ENCODE results near the gene PPID. TPM values are rescaled to one million over a fixed set of nuclear protein-coding genes. Genes with fewer than 3 reads are reported as not detected.

Gene PPID
- total and polyA plus RNA-seq, 2 of the 13 experiments (the other 11 are each of a cell fraction or from before 2014, with no cell fraction given): 15.4 to 63.4 TPM

- no peaks in the 10 kb centered on the region for H3K36me3 ChIP-seq (replicated peaks in 1 of 2; ENCODE audit: control insufficient read depth in 1 of 2, insufficient read depth in 2 of 2, low read length in 2 of 2)
- no peaks in the 10 kb centered on the region for H4K20me1 ChIP-seq (ENCODE audit: insufficient read depth, low read length)
- ChIA-PET CTCF (ENCODE audit: low intra/inter-chr PET ratio, low total read pairs) (no interaction called here), POLR2A (no interaction called here)
- in situ Hi-C loops (cut with HindIII; ENCODE audit: extremely low pct_ligation_motif_present, low pct_unique_long_range_greater_than_20kb): loop anchor here (5.0 to 25.0 kb wide), 3 partner anchors 121 to 478 kb away; no protein-coding TSS in a partner anchor
- no peak overlapping the region for H3K4me3 ChIP-seq (replicated peaks in 1 of 3; ENCODE audit: insufficient read depth in 1 of 3, low read depth in 2 of 3, low read length in 3 of 3)
- no peak overlapping the region for H3K27ac ChIP-seq (ENCODE audit: extremely low read length, insufficient read depth, low read length)
- no peak overlapping the region for H2AFZ ChIP-seq (ENCODE audit: low read length)
- no TSS peak for BruUV-seq (replicated peaks)
- no peak overlapping the region for H3K4me2 ChIP-seq (ENCODE audit: low read depth, low read length)
- H3K79me2 ChIP-seq (ENCODE audit: insufficient read depth, low read length): peaks cover 15% of the 10 kb centered on the region
- H3K27me3 ChIP-seq (ENCODE audit: control insufficient read depth in 1 of 2, insufficient read depth in 2 of 2, low read length in 2 of 2): no peaks in the 10 kb centered on the region; a peak in 2 of 5 replicates
- H3K4me1 ChIP-seq (ENCODE audit: insufficient read depth, low read length): peaks cover 38% of the 10 kb centered on the region
- intact Hi-C loops (cut with micrococcal nuclease; ENCODE audit: unreplicated experiment): loop anchor here (10.0 kb wide), 1 partner anchor 378 kb away; the partner anchor contains the start of gene RAPGEF2
- no peak for DNase-seq (ENCODE audit: low spot score)
- FAIRE-seq: no peak
- H3K9me3 ChIP-seq (ENCODE audit: low read length): no peaks in the 10 kb centered on the region
- no peak overlapping the region for H3K9ac ChIP-seq (ENCODE audit: insufficient read depth, low read depth, low read length)
- WGBS (ENCODE audit: low lambda C conversion rate): 49% methylated on average over 6 of the region's 6 CpGs
- TF ChIP-seq ZNF674 (CRISPR knock-in tag; IDR thresholded peaks at IDR 0.05; ENCODE audit: low read depth) (no peak), CBFB (CRISPR knock-in tag; IDR thresholded peaks at IDR 0.05) (no peak), ZNF17 (CRISPR knock-in tag; IDR thresholded peaks at IDR 0.05) (no peak), MZF1 (CRISPR knock-in tag; IDR thresholded peaks at IDR 0.05; ENCODE audit: borderline replicate concordance) (no peak), ZC3H4 (CRISPR knock-in tag; IDR thresholded peaks at IDR 0.05; ENCODE audit: borderline replicate concordance) (no peak), ZNF33B (CRISPR knock-in tag; IDR thresholded peaks at IDR 0.05) (no peak), ZNF124 (CRISPR knock-in tag; IDR thresholded peaks at IDR 0.05) (no peak), ZNF451 (CRISPR knock-in tag; IDR thresholded peaks at IDR 0.05) (no peak), GABPA (IDR thresholded peaks at IDR 0.05; ENCODE audit: low read depth, low read length) (no peak), GABPA (CRISPR knock-in tag; IDR thresholded peaks at IDR 0.05; ENCODE audit: low read depth) (no peak), PCBP2 (optimal IDR thresholded peaks at IDR 0.05; ENCODE audit: low read depth, low read length, poor library complexity, severe bottlenecking) (no peak), ZNF879 (CRISPR knock-in tag; IDR thresholded peaks at IDR 0.05) (no peak), LCORL (IDR thresholded peaks at IDR 0.05) (no peak), LCORL (CRISPR knock-in tag; IDR thresholded peaks at IDR 0.05) (no peak), IKZF5 (CRISPR knock-in tag; IDR thresholded peaks at IDR 0.05) (no peak), MEF2D (CRISPR knock-in tag; IDR thresholded peaks at IDR 0.05) (no peak), ZNF639 (CRISPR knock-in tag; conservative IDR thresholded peaks at IDR 0.05) (no peak), CREM (IDR thresholded peaks at IDR 0.05) (no peak), CREM (CRISPR knock-in tag; IDR thresholded peaks at IDR 0.05) (no peak), ELF4 (CRISPR knock-in tag; IDR thresholded peaks at IDR 0.05; ENCODE audit: borderline replicate concordance) (no peak), MXD3 (CRISPR knock-in tag; IDR thresholded peaks at IDR 0.05) (no peak), ZMYM2 (CRISPR knock-in tag; IDR thresholded peaks at IDR 0.05) (no peak)
- TF ChIP-seq, protein P1, sequence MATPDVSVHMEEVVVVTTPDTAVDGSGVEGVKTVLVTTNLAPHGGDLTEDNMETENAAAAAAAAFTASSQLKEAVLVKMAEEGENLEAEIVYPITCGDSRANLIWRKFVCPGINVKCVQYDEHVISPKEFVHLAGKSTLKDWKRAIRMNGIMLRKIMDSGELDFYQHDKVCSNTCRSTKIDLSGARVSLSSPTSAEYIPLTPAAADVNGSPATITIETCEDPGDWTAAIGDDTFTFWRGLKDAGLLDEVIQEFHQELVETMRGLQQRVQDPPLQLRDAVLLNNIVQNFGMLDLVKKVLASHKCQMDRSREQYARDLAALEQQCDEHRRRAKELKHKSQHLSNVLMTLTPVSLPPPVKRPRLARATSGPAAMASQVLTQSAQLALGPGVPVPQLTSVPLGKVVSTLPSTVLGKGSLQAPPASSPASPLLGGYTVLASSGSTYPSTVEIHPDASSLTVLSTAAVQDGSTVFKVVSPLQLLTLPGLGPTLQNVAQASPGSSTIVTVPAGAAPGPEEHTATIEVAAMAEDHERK (CRISPR knock-in tag; IDR thresholded peaks at IDR 0.05; ENCODE audit: low read depth): no peak
- ATAC-seq: no peak
Measured at GRCh38 chr4:158726633-158727032, 3.4 kb upstream of the PPID start.

Data from HepG2 (cell line).